K562 (cell line): Measurements from ENCODE around the gene CLEC3B. TPM values are rescaled to one million over a fixed set of nuclear protein-coding genes. Genes with fewer than 3 reads are reported as not detected.

ENCODE experiments used
- ATAC-seq: fragments of 200-7000 bp; cut with Tn5 transposase; 3 replicates; pipeline ENCODE4 v1.9.1; 2020; ENCODE audit warnings: moderate library complexity
- BruUV-seq: library from RNA; stranded (reverse); fragments of 400-500 nt; replicated peaks from 2 replicates; lab custom pipeline; 2021; lab: Mats Ljungman, UMichigan
- CTCF ChIA-PET: fragments of 300-600 bp; formaldehyde crosslinking; extraction: SDS; loops from one replicate; lab custom pipeline; 2021; ENCODE audit warnings: low intra/inter-chr PET ratio; lab: Yijun Ruan, JAX
- POLR2A ChIA-PET: fragments of 300-600, 350-650 bp; sonication (Branson Sonifier 250); formaldehyde crosslinking; extraction: SDS; loops from one replicate; lab custom pipeline; 2021; ENCODE audit warnings: antibody characterized with exemption, inconsistent platforms; lab: Yijun Ruan, JAX
- DNase-seq, 4 experiments: peaks; one replicate each; pipeline versions ENCODE4 v3.0.0 to v3.0.0-alpha.2; 2011 to 2018; ENCODE audit warnings: low spot score in 3 of 4, mixed read lengths in 3 of 4; ENCODE audit errors: extremely low read depth in 1 of 4
- FAIRE-seq: peaks from 2 replicates; lab custom pipeline; 2011; peaks lifted over from hg19 to GRCh38; lab: Jason Lieb, UNC
- H2AFZ ChIP-seq: 2 replicates; pipeline ENCODE4 v1.6.0; 2011; ENCODE audit warnings: low read depth, low read length, control low read depth, inconsistent platforms
- H3K27ac ChIP-seq: fragments of 200-600 bp; 3 replicates; pipeline ENCODE4 v1.8.0; 2011; ENCODE audit warnings: low read depth, mild to moderate bottlenecking, control low read depth, inconsistent platforms, low read length, moderate library complexity, mixed read lengths; ENCODE audit errors: extremely low read depth
- H3K27me3 ChIP-seq, 2 experiments: fragments of 300-600 bp in 1 of 2; 2 replicates in 1 of 2; 3 replicates in 1 of 2; pipeline versions ENCODE4 v1.6.0 to v1.8.0; 2011; ENCODE audit warnings: inconsistent platforms in 2 of 2, low read length in 2 of 2, mild to moderate bottlenecking in 1 of 2, mixed read lengths in 1 of 2, moderate library complexity in 1 of 2; ENCODE audit not compliant: control insufficient read depth in 2 of 2, insufficient read depth in 2 of 2
- H3K36me3 ChIP-seq: fragments of 300-600 bp; 3 replicates; pipeline ENCODE4 v1.8.0; 2011; ENCODE audit warnings: mild to moderate bottlenecking, low read length, inconsistent platforms; ENCODE audit not compliant: control insufficient read depth, insufficient read depth
- H3K4me1 ChIP-seq, 2 experiments: fragments of 200-600 bp in 1 of 2; replicated peaks in 1 of 2; 2 replicates in 1 of 2; 3 replicates in 1 of 2; pipeline versions ENCODE4 v1.5.1 to v1.8.0; 2011; ENCODE audit warnings: inconsistent platforms in 2 of 2, low read length in 2 of 2, mild to moderate bottlenecking in 1 of 2, mixed read lengths in 1 of 2, moderate library complexity in 1 of 2; ENCODE audit not compliant: control insufficient read depth in 2 of 2, insufficient read depth in 2 of 2
- H3K4me2 ChIP-seq: 2 replicates; pipeline ENCODE4 v1.6.1; 2011; ENCODE audit warnings: low read length, control low read depth, inconsistent platforms, mixed read lengths; ENCODE audit not compliant: insufficient read depth
- H3K4me3 ChIP-seq: fragments of 200-600 bp; sonication (generic), shearing (Covaris generic); 2 replicates; pipeline ENCODE4 v1.5.1; 2016; ENCODE audit warnings: control low read depth, inconsistent platforms
- H3K79me2 ChIP-seq: fragments of 200-600 bp; 3 replicates; pipeline ENCODE4 v1.8.0; 2011; ENCODE audit warnings: low read length, inconsistent platforms; ENCODE audit not compliant: control insufficient read depth, insufficient read depth
- H3K9ac ChIP-seq, 2 experiments: 2 replicates each; pipeline versions ENCODE4 v1.6.0 to v1.6.1; 2011; ENCODE audit warnings: low read depth in 2 of 2, low read length in 2 of 2, control low read depth in 1 of 2, inconsistent platforms in 1 of 2, mild to moderate bottlenecking in 1 of 2, mixed read lengths in 1 of 2; ENCODE audit not compliant: insufficient read depth in 1 of 2
- H3K9me1 ChIP-seq: one replicate; pipeline ENCODE4 v1.6.0; 2011; ENCODE audit warnings: inconsistent platforms, mild to moderate bottlenecking, low read length, moderate library complexity; ENCODE audit not compliant: control insufficient read depth, insufficient read depth
- H3K9me3 ChIP-seq: replicated peaks from 2 replicates; pipeline ENCODE4 v1.5.1; 2011; ENCODE audit warnings: low read depth, low read length, inconsistent platforms; ENCODE audit not compliant: control insufficient read depth, insufficient read depth
- H4K20me1 ChIP-seq: replicated peaks from 2 replicates; pipeline ENCODE4 v1.6.1; 2011; ENCODE audit warnings: low read length, inconsistent platforms, mixed read lengths; ENCODE audit not compliant: control insufficient read depth, insufficient read depth
- HDAC2 ChIP-seq: fragments of 450-650 bp; IDR thresholded peaks from 2 replicates; pipeline ENCODE4 v1.6.1; 2016; ENCODE audit warnings: mild to moderate bottlenecking
- PRMT5 ChIP-seq: sonication (generic); formaldehyde crosslinking; IDR thresholded peaks from 2 replicates; pipeline ENCODE4 v1.5.0; 2020; ENCODE audit warnings: missing genetic modification reagents
- ZNF583 ChIP-seq: fragments of 250-450 bp; sonication (Bioruptor Pico); IDR thresholded peaks from 2 replicates; pipeline ENCODE4 v1.4.0; 2020
- WGBS: fragments of 100-300 bp; shearing (Covaris generic); methylation state at CpG from one replicate; pipeline ENCODE4 v1.1.6; 2016; ENCODE audit warnings: low coverage, mixed read lengths; ENCODE audit not compliant: insufficient coverage; ENCODE audit errors: missing lambda C conversion rate; 5-methylcytosine and 5-hydroxymethylcytosine counted together
- in situ Hi-C: fragments of 300-500 bp; cut with MboI; formaldehyde crosslinking; loops from 4 replicates; pipeline ENCODE4 v1.15.0; 2018; ENCODE audit warnings: inconsistent platforms, mixed read lengths
- intact Hi-C: fragments of 100-400 bp; cut with micrococcal nuclease; formaldehyde crosslinking; loops from 2 replicates; pipeline ENCODE4 v1.14.2; 2022
- polyA plus RNA-seq, 8 experiments: library from polyadenylated mRNA; depleted of rRNA in 4 of 8; stranded (reverse) in 5 of 8; unstranded in 3 of 8; fragments of >200 nt; fragmentation: Nextera tagmentation in 2 of 8; fragmentation: Illumina TruSeq in 1 of 8; extraction: Ambion mirVana in 2 of 8; extraction: Trizol in 1 of 8; gene quantifications; 2 replicates each; pipeline versions ENCODE4 v1.2.1 to v1.2.3, GENCODE V29; 2011 to 2014; ENCODE audit warnings: inconsistent platforms in 1 of 8, missing spikeins in 1 of 8
- total RNA-seq, 7 experiments: library from RNA; depleted of rRNA in 6 of 7; stranded (reverse); fragments of >200 nt in 6 of 7; fragmentation: Illumina TruSeq in 2 of 7; extraction: Trizol in 2 of 7; gene quantifications; 2 replicates each; pipeline versions ENCODE4 v1.2.1 to v1.2.3, GENCODE V29; 2011 to 2021; ENCODE audit warnings: low replicate concordance in 1 of 7
- TF ChIP-seq, protein P1 (sequence below): fragments of 450-650 bp; formaldehyde crosslinking; IDR thresholded peaks from 2 replicates; pipeline ENCODE4 v1.4.0; 2020; ENCODE audit warnings: mild to moderate bottlenecking, moderate library complexity

Gene CLEC3B
- total and polyA plus RNA-seq, 9 of the 15 experiments (the other 6 are each of a cell fraction or from before 2014, with no cell fraction given): not detected

DNA sequence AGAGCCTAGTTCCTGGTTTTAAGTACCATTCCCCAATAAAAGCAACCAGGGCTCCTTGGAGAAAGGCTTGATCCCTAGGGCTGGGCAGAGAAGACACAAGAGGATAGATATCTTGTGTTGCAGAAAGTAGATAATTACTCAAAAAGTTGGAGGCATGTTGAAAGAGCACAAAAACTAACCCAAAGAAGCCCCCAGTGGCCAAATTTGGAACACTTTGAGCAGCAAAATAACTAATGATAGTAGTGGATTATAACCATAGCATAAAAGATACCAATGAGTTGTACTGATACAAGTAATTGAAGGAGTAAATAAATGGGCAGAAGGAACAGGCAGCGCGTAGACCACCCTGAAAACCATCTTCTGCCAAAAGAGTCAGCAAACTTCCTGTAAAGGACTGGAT lies 38.0 kb upstream of the CLEC3B start (continued):
- TF ChIP-seq, protein P1, sequence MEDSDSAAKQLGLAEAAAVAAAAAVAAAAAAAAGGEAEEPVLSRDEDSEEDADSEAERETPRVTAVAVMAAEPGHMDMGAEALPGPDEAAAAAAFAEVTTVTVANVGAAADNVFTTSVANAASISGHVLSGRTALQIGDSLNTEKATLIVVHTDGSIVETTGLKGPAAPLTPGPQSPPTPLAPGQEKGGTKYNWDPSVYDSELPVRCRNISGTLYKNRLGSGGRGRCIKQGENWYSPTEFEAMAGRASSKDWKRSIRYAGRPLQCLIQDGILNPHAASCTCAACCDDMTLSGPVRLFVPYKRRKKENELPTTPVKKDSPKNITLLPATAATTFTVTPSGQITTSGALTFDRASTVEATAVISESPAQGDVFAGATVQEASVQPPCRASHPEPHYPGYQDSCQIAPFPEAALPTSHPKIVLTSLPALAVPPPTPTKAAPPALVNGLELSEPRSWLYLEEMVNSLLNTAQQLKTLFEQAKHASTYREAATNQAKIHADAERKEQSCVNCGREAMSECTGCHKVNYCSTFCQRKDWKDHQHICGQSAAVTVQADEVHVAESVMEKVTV (CRISPR knock-in tag): no peak

DNA sequence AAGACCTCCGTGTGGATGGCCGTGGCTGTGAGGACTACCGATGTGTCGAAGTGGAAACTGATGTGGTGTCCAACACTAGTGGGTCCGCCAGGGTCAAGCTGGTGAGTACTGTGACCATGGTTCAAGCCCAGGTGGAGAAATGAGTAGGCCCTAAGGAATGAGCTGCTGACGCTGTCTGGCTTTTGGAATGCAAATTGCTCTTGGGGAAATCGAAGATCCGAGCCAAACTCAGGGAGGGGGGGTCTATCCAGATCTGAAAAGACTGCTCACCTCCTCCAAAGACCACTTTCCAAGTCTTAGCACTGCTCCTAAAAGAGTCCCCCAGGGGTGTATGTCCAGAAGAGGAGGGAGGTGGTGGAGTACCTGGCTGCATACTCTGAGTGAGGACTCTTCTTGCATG lies 37.0 kb upstream of the CLEC3B start:
- no peak for TF ChIP-seq ZNF583 (CRISPR knock-in tag)
- TF ChIP-seq PRMT5: no peak
- no peak for TF ChIP-seq HDAC2
- POLR2A ChIA-PET: interaction anchor here (0.7 to 1.0 kb wide), 2 partner anchors 12 to 14 kb away, joined by 3 to 8 read pairs; partner anchors contain the start of genes EXOSC7 and ZDHHC3
- FAIRE-seq: no peak
- WGBS: 94% methylated on average over 8 of the region's 8 CpGs
- intact Hi-C loops: no loop called here
- Histone ChIP-seq H3K4me3 (no peak overlapping the region), H3K79me2 (peaks cover 74% of the 10 kb centered on the region), H3K27ac (no peak overlapping the region), H3K9me3 (0 out of 2 replicates have a peak, but pooled peaks cover 2% of the 10 kb centered on the region), H3K27me3 (no peaks in the 10 kb centered on the region), H3K9me1 (peaks cover 14% of the 10 kb centered on the region), H3K36me3 (peaks cover 80% of the 10 kb centered on the region), H3K4me1 (peaks cover 0 to 3% of the 10 kb centered on the region in 2 experiments; a peak in 3 of 5 replicates), H3K9ac (no peak overlapping the region), H4K20me1 (peaks cover 20% of the 10 kb centered on the region; the same call in 1 of the 2 replicates), H3K4me2 (no peak overlapping the region), H2AFZ (no peak overlapping the region)
- DNase-seq: no peak
- in situ Hi-C loops: no loop called here
- CTCF ChIA-PET: no interaction called here
- no peak for ATAC-seq
- no TSS peak for BruUV-seq
